Tibial nerve (tissue), 4 donors: ENCODE measurements around the gene IWS1. TPM values are rescaled to one million over a fixed set of nuclear protein-coding genes. Genes with fewer than 3 reads are reported as not detected.

Experiments used
- DNase-seq, 2 donors: peaks; one replicate each; pipeline ENCODE4 v3.0.0-alpha.2; 2019; ENCODE audit warnings: low spot score in 2 of 2
- H3K27ac ChIP-seq, 4 donors: fragments of 200-600 bp; sonication (generic) in 3 of 4; one replicate each; pipeline ENCODE4 v1.5.1; 2017 to 2019; ENCODE audit warnings: mild to moderate bottlenecking in 1 of 4
- H3K27me3 ChIP-seq, 2 donors: fragments of 200-600 bp; sonication (generic) in 1 of 2; one replicate each; pipeline versions ENCODE4 v1.5.1 to v1.6.0; 2017 to 2019
- H3K36me3 ChIP-seq, 3 donors: fragments of 200-600 bp; sonication (generic); one replicate each; pipeline ENCODE4 v1.5.1; 2018 to 2019
- H3K4me1 ChIP-seq, 4 donors: fragments of 200-600 bp; sonication (generic) in 3 of 4; one replicate each; pipeline ENCODE4 v1.5.1; 2017 to 2019
- H3K4me3 ChIP-seq, 4 donors: fragments of 200-600 bp; sonication (generic) in 3 of 4; one replicate each; pipeline ENCODE4 v1.5.1; 2017 to 2019; ENCODE audit warnings: mild to moderate bottlenecking in 1 of 4, moderate library complexity in 1 of 4
- H3K9me3 ChIP-seq, 4 donors: fragments of 200-600 bp; sonication (generic) in 3 of 4; one replicate each; pipeline ENCODE4 v1.5.1; 2017 to 2019
- EP300 ChIP-seq, 2 donors: sonication (generic); formaldehyde crosslinking; IDR thresholded peaks; one replicate each; pipeline ENCODE4 v1.6.1; 2017; ENCODE audit warnings: antibody characterized with exemption in 2 of 2, mild to moderate bottlenecking in 1 of 2
- POLR2A ChIP-seq, 2 donors: fragments of 450-650 bp; IDR thresholded peaks; one replicate each; pipeline ENCODE4 v1.6.1; 2017; ENCODE audit warnings: antibody characterized with exemption in 2 of 2, mild to moderate bottlenecking in 2 of 2, moderate library complexity in 2 of 2
- WGBS, 2 donors: methylation state at CpG; one replicate each; pipeline ENCODE4 v1.1.5; 2018; 5-methylcytosine and 5-hydroxymethylcytosine counted together
- total RNA-seq, 4 donors: library from RNA; depleted of rRNA; stranded (reverse); fragments of >200 nt; gene quantifications; one replicate each; pipeline ENCODE4 v1.1.0, GENCODE V29; 2016
- TF ChIP-seq, protein P1 (sequence below), 5 experiments: fragments of 200-600 bp in 3 of 5; fragments of 450-650 bp in 2 of 5; sonication (generic) in 3 of 5; IDR thresholded peaks; one replicate each; pipeline ENCODE4 v1.5.1; 2016 to 2019; ENCODE audit warnings: antibody characterized with exemption in 5 of 5, mild to moderate bottlenecking in 3 of 5, moderate library complexity in 2 of 5

IWS1 gene
- total RNA-seq, 4 donors from 2014 or later, result 28.4 to 42.6 (median 39.6) TPM

- Histone ChIP-seq H3K36me3 (no peaks in the 10 kb centered on the region), H3K27me3 (no peaks in the 10 kb centered on the region), H3K27ac (no peak overlapping the region), H3K4me3 (no peak overlapping the region), H3K9me3 (no peaks in the 10 kb centered on the region), H3K4me1 (peaks cover 0 to 25% (median 15%) of the 10 kb centered on the region in 4 donors)
- no peak for DNase-seq
- WGBS, 2 donors, result 91 to 95% methylated on average over 6 to 11 of the region's 12 CpGs
- TF ChIP-seq, protein P1, sequence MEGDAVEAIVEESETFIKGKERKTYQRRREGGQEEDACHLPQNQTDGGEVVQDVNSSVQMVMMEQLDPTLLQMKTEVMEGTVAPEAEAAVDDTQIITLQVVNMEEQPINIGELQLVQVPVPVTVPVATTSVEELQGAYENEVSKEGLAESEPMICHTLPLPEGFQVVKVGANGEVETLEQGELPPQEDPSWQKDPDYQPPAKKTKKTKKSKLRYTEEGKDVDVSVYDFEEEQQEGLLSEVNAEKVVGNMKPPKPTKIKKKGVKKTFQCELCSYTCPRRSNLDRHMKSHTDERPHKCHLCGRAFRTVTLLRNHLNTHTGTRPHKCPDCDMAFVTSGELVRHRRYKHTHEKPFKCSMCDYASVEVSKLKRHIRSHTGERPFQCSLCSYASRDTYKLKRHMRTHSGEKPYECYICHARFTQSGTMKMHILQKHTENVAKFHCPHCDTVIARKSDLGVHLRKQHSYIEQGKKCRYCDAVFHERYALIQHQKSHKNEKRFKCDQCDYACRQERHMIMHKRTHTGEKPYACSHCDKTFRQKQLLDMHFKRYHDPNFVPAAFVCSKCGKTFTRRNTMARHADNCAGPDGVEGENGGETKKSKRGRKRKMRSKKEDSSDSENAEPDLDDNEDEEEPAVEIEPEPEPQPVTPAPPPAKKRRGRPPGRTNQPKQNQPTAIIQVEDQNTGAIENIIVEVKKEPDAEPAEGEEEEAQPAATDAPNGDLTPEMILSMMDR (IDR thresholded peaks at IDR 0.05), result no peak
- TF ChIP-seq EP300 (IDR thresholded peaks at IDR 0.05) (no peak), POLR2A (IDR thresholded peaks at IDR 0.05) (no peak)
These were observed 39.2 kb upstream of the IWS1 start for GRCh38 chr2:127565261-127566138.

DNA sequence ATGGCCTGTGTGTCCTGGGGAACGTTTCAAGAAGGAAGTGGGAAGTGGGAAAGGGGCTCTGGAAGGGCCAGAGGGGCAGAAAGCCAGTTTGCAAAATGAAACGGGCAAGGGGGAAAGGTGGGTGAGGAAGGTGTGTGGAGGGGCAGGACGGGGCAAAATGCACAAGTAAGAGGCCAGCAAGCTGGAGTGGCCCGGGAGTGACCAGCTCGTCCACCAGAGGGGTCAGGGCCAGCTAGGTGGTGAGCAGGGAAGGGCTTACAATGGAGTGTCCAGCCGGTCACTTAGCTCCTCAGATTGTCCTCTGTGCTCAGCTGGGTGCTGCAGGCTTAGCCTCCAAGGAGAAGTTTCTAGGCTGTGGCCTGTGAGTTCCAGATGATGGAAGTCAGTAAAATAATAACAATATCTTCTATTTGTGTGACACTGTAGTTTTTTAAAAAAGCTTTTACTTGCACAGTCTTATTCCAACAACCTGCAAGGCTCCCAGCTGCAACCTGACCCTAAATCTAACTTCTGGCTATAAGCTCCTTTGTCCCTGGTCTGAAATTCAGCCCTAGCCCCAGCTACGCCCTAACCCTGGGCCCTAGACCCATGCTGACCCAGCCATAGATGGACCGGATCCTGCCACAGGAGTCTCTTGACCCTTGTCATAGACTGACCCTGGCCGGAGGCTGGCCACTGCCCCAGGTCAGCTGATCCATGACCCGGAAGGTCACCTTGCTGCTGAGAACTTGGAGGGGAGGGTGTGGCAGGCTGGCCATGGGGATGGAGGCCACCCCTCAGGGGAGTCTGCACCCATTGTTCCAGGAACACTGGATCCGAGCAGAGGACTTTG is 38.4 kb upstream of the IWS1 start:
- H3K36me3 ChIP-seq, result no peaks in the 10 kb centered on the region
- no peak overlapping the region for H3K27ac ChIP-seq
- no peak for TF ChIP-seq EP300 (IDR thresholded peaks at IDR 0.05)
- TF ChIP-seq, protein P1 (IDR thresholded peaks at IDR 0.05), result no peak
- TF ChIP-seq POLR2A (IDR thresholded peaks at IDR 0.05), result no peak
- no peak for DNase-seq
- H3K4me1 ChIP-seq, result peaks cover 0 to 16% (median 7%) of the 10 kb centered on the region in 4 donors
- WGBS, 2 donors, result 78 to 79% methylated on average over 8 to 11 of the region's 11 CpGs
- H3K27me3 ChIP-seq, result no peaks in the 10 kb centered on the region
- no peak overlapping the region for H3K4me3 ChIP-seq
- no peaks in the 10 kb centered on the region for H3K9me3 ChIP-seq

GRCh38 chr2:127563458-127564428 is 37.5 kb upstream of the IWS1 start:
- Histone ChIP-seq H3K36me3 (no peaks in the 10 kb centered on the region), H3K4me1 (peaks cover 0 to 8% (median 3%) of the 10 kb centered on the region in 4 donors), H3K27ac (no peak overlapping the region), H3K9me3 (no peaks in the 10 kb centered on the region), H3K4me3 (no peak overlapping the region), H3K27me3 (no peaks in the 10 kb centered on the region)
- DNase-seq, result no peak
- no peak for TF ChIP-seq POLR2A (IDR thresholded peaks at IDR 0.05)
- TF ChIP-seq EP300 (IDR thresholded peaks at IDR 0.05), result no peak
- TF ChIP-seq, protein P1 (IDR thresholded peaks at IDR 0.05), result no peak
- WGBS, 2 donors, result 83 to 90% methylated on average over 14 of the region's 14 CpGs

GRCh38 chr2:127562936-127563335 is 36.6 kb upstream of the IWS1 start:
- Histone ChIP-seq H3K27ac (no peak overlapping the region), H3K4me1 (peaks cover 0 to under 1% (median 0%) of the 10 kb centered on the region in 4 donors), H3K27me3 (no peaks in the 10 kb centered on the region), H3K4me3 (no peak overlapping the region), H3K36me3 (no peaks in the 10 kb centered on the region), H3K9me3 (no peaks in the 10 kb centered on the region)
- DNase-seq, result no peak
- WGBS, 2 donors, result 86 to 88% methylated on average over 2 of the region's 2 CpGs
- TF ChIP-seq EP300 (IDR thresholded peaks at IDR 0.05), result no peak
- TF ChIP-seq, protein P1 (IDR thresholded peaks at IDR 0.05), result no peak
- no peak for TF ChIP-seq POLR2A (IDR thresholded peaks at IDR 0.05)
